IMR-90 (cell line): ENCODE measurements around the gene MUTYH. TPM values are rescaled to one million over a fixed set of nuclear protein-coding genes. Genes with fewer than 3 reads are reported as not detected.

Source experiments
- ATAC-seq: fragments of 200-7000 bp; cut with Tn5 transposase; 2 replicates; pipeline ENCODE4 v1.9.1; 2020; ENCODE audit warnings: low read depth, mild to moderate bottlenecking, moderate library complexity
- BruUV-seq: library from RNA; stranded (reverse); fragments of 400-500 nt; replicated peaks from 2 replicates; lab custom pipeline; 2021; lab: Mats Ljungman, UMichigan
- CTCF ChIA-PET: fragments of 300-600 bp; formaldehyde crosslinking; extraction: SDS; loops from one replicate; lab custom pipeline; 2021; ENCODE audit warnings: antibody characterized with exemption; lab: Yijun Ruan, JAX
- POLR2A ChIA-PET: fragments of 300-600 bp; sonication (Branson Sonifier 250); formaldehyde crosslinking; loops from one replicate; lab custom pipeline; 2022; ENCODE audit warnings: antibody characterized with exemption; ENCODE audit not compliant: unreplicated experiment; lab: Charles Lee
- DNase-seq: peaks from one replicate; pipeline ENCODE4 v3.0.0; 2013
- H2AFZ ChIP-seq: replicated peaks from 2 replicates; pipeline ENCODE3; 2013; ENCODE audit warnings: low read length, mild to moderate bottlenecking; ENCODE audit not compliant: poor library complexity
- H2AK5ac ChIP-seq: 2 replicates; pipeline ENCODE4 v1.6.1; 2013; ENCODE audit warnings: low read depth, low read length, inconsistent platforms
- H2AK9ac ChIP-seq: replicated peaks from 2 replicates; pipeline ENCODE3; 2013; ENCODE audit warnings: mild to moderate bottlenecking, low read depth, low read length, moderate library complexity; ENCODE audit not compliant: poor library complexity
- H2BK120ac ChIP-seq: 2 replicates; pipeline ENCODE4 v1.6.1; 2013; ENCODE audit warnings: low read depth, low read length, inconsistent platforms
- H2BK15ac ChIP-seq: 3 replicates; pipeline ENCODE4 v1.6.1; 2013; ENCODE audit warnings: low read depth, low read length, inconsistent platforms
- H2BK20ac ChIP-seq: 2 replicates; pipeline ENCODE4 v1.6.1; 2013; ENCODE audit warnings: low read depth, mild to moderate bottlenecking, inconsistent platforms, low read length, moderate library complexity
- H2BK5ac ChIP-seq: 2 replicates; pipeline ENCODE4 v1.6.1; 2013; ENCODE audit warnings: mild to moderate bottlenecking, low read depth, low read length, inconsistent platforms; ENCODE audit not compliant: poor library complexity, severe bottlenecking
- H3K14ac ChIP-seq: replicated peaks from 2 replicates; pipeline ENCODE4 v1.6.1; 2013; ENCODE audit warnings: low read depth, low read length, inconsistent platforms
- H3K18ac ChIP-seq: 2 replicates; pipeline ENCODE4 v1.6.1; 2013; ENCODE audit warnings: low read depth, low read length, control low read depth
- H3K23ac ChIP-seq: 2 replicates; pipeline ENCODE4 v1.6.1; 2013; ENCODE audit warnings: low read depth, low read length, inconsistent platforms
- H3K27ac ChIP-seq: 2 replicates; pipeline ENCODE4 v1.5.1; 2013; ENCODE audit warnings: mild to moderate bottlenecking, control low read depth, low read length; ENCODE audit not compliant: insufficient read depth
- H3K27me3 ChIP-seq: 2 replicates; pipeline ENCODE4 v1.6.1; 2013; ENCODE audit warnings: low read length; ENCODE audit not compliant: control insufficient read depth, insufficient read depth
- H3K36me3 ChIP-seq: 2 replicates; pipeline ENCODE4 v1.6.1; 2013; ENCODE audit warnings: low read length, mixed read lengths; ENCODE audit not compliant: control insufficient read depth, insufficient read depth
- H3K4ac ChIP-seq: 2 replicates; pipeline ENCODE4 v1.6.1; 2013; ENCODE audit warnings: low read depth, low read length, inconsistent platforms
- H3K4me1 ChIP-seq: 2 replicates; pipeline ENCODE4 v1.6.1; 2013; ENCODE audit warnings: low read length, mixed read lengths; ENCODE audit not compliant: control insufficient read depth, insufficient read depth
- H3K4me2 ChIP-seq: 2 replicates; pipeline ENCODE4 v1.6.1; 2013; ENCODE audit warnings: low read depth, mild to moderate bottlenecking, control low read depth, low read length, moderate library complexity
- H3K4me3 ChIP-seq: 2 replicates; pipeline ENCODE4 v1.5.1; 2013; ENCODE audit warnings: low read depth, mild to moderate bottlenecking, control low read depth, low read length, moderate library complexity; ENCODE audit not compliant: insufficient read depth
- H3K56ac ChIP-seq: 2 replicates; pipeline ENCODE4 v1.6.1; 2013; ENCODE audit warnings: low read length, inconsistent platforms; ENCODE audit not compliant: insufficient read depth; ENCODE audit errors: extremely low read depth
- H3K79me1 ChIP-seq, 2 experiments: 2 replicates each; pipeline ENCODE4 v1.6.1; 2013; ENCODE audit warnings: low read length in 2 of 2, inconsistent platforms in 1 of 2, low read depth in 1 of 2
- H3K9ac ChIP-seq: 2 replicates; pipeline ENCODE4 v1.6.1; 2013; ENCODE audit warnings: low read depth, low read length, control low read depth
- H3K9me1 ChIP-seq: 2 replicates; pipeline ENCODE4 v1.6.1; 2013; ENCODE audit warnings: low read length, inconsistent platforms; ENCODE audit not compliant: insufficient read depth
- H3K9me3 ChIP-seq: 2 replicates; pipeline ENCODE4 v1.6.1; 2013; ENCODE audit warnings: low read length; ENCODE audit not compliant: control insufficient read depth, insufficient read depth
- H4K20me1 ChIP-seq: 2 replicates; pipeline ENCODE4 v1.6.1; 2013; ENCODE audit warnings: low read length, inconsistent platforms; ENCODE audit not compliant: insufficient read depth
- H4K5ac ChIP-seq: 2 replicates; pipeline ENCODE4 v1.6.1; 2013; ENCODE audit warnings: mild to moderate bottlenecking, low read depth, low read length, control low read depth
- H4K8ac ChIP-seq, 2 experiments: 2 replicates each; pipeline ENCODE4 v1.6.1; 2013; ENCODE audit warnings: low read depth in 2 of 2, low read length in 2 of 2, control low read depth in 1 of 2, inconsistent platforms in 1 of 2
- H4K91ac ChIP-seq: 2 replicates; pipeline ENCODE4 v1.6.1; 2013; ENCODE audit warnings: low read depth, low read length, inconsistent platforms; ENCODE audit not compliant: insufficient read depth
- BHLHE40 ChIP-seq: fragments of 150-350 bp; IDR thresholded peaks from 2 replicates; pipeline ENCODE4 v1.6.1; 2016; ENCODE audit warnings: mild to moderate bottlenecking, low read depth, low read length
- CHD1 ChIP-seq: IDR thresholded peaks from 2 replicates; pipeline ENCODE4 v1.6.1; 2012; ENCODE audit warnings: low read depth, low read length, improper control_type of control experiment
- ELK1 ChIP-seq: fragments of 150-350 bp; IDR thresholded peaks from 2 replicates; pipeline ENCODE4 v1.6.1; 2016; ENCODE audit warnings: low read depth, mild to moderate bottlenecking, low read length, moderate library complexity, borderline replicate concordance
- FOS ChIP-seq: fragments of 150-350 bp; IDR thresholded peaks from 2 replicates; pipeline ENCODE4 v1.6.1; 2016; ENCODE audit warnings: low read depth, low read length
- MAFK ChIP-seq: IDR thresholded peaks from 2 replicates; pipeline ENCODE4 v1.6.1; 2012; ENCODE audit warnings: low read depth, low read length, improper control_type of control experiment
- MAZ ChIP-seq: IDR thresholded peaks from 2 replicates; pipeline ENCODE4 v1.6.1; 2012; ENCODE audit warnings: low read depth, mild to moderate bottlenecking, low read length, improper control_type of control experiment, moderate library complexity, borderline replicate concordance
- NFE2L2 ChIP-seq: fragments of 150-350 bp; IDR thresholded peaks from 2 replicates; pipeline ENCODE4 v1.6.1; 2016; ENCODE audit warnings: low read depth, mild to moderate bottlenecking, low read length
- POLR2A ChIP-seq: IDR thresholded peaks from 2 replicates; pipeline ENCODE4 v1.6.1; 2012; ENCODE audit warnings: mild to moderate bottlenecking, low read depth, low read length
- RAD21 ChIP-seq: IDR thresholded peaks from 2 replicates; pipeline ENCODE4 v1.6.1; 2012; ENCODE audit warnings: low read length, improper control_type of control experiment
- RCOR1 ChIP-seq: IDR thresholded peaks from 2 replicates; pipeline ENCODE4 v1.6.1; 2012; ENCODE audit warnings: mild to moderate bottlenecking, low read length, improper control_type of control experiment; ENCODE audit not compliant: insufficient replicate concordance
- RFX5 ChIP-seq: IDR thresholded peaks from 2 replicates; pipeline ENCODE4 v1.8.0; 2012; ENCODE audit warnings: low read depth, mild to moderate bottlenecking, low read length, moderate library complexity
- SMC3 ChIP-seq: fragments of 150-350 bp; IDR thresholded peaks from 2 replicates; pipeline ENCODE4 v1.6.1; 2016; ENCODE audit warnings: low read depth, mild to moderate bottlenecking, antibody characterized with exemption, low read length, moderate library complexity
- USF2 ChIP-seq: fragments of 150-350 bp; IDR thresholded peaks from 2 replicates; pipeline ENCODE4 v1.6.1; 2017; ENCODE audit warnings: mild to moderate bottlenecking, antibody characterized with exemption, low read length, low read depth
- WGBS, 2 experiments: methylation state at CpG; one replicate each; pipeline versions ENCODE4 v1.1.5 to v1.1.7; 2013; ENCODE audit warnings: missing lambda C conversion rate in 2 of 2; ENCODE audit not compliant: insufficient read length in 1 of 2; ENCODE audit errors: extremely low coverage in 2 of 2; 5-methylcytosine and 5-hydroxymethylcytosine counted together
- dilution Hi-C: fragments of 300-500 bp; cut with HindIII; formaldehyde crosslinking; loops from one replicate; pipeline ENCODE4 v1.14.3; 2018; ENCODE audit warnings: low sequenced_read_pairs; ENCODE audit not compliant: unreplicated experiment
- in situ Hi-C: fragments of 300-500 bp; cut with MboI; formaldehyde crosslinking; loops from 3 replicates; pipeline ENCODE4 v1.14.3; 2019; ENCODE audit warnings: low sequenced_read_pairs, inconsistent platforms, mixed read lengths
- intact Hi-C: fragments of 100-400 bp; cut with micrococcal nuclease; formaldehyde crosslinking; loops from 2 replicates; pipeline ENCODE4 v1.10.0; 2022
- polyA plus RNA-seq, 3 experiments: library from polyadenylated mRNA; depleted of rRNA; stranded (reverse); fragments of >200 nt; gene quantifications; 2 replicates each; pipeline ENCODE4 v1.2.3, GENCODE V29; 2012; ENCODE audit warnings: low replicate concordance in 1 of 3
- total RNA-seq: library from RNA; depleted of rRNA; stranded (reverse); fragments of >200 nt; gene quantifications from 2 replicates; pipeline ENCODE4 v1.2.3, GENCODE V29; 2012

MUTYH gene
- total and polyA plus RNA-seq, 2 of the 4 experiments (the other 2 are of a cell fraction): 9.1 to 14.6 TPM

GRCh38 chr1:45325851-45326506 lies 14.3 kb downstream of the MUTYH start:
- no CpG with 5 or more reads among the region's 6 CpGs for WGBS, 2 experiments
- H2AFZ ChIP-seq: peak overlapping the region; percentile 93
- no peaks in the 10 kb centered on the region for H3K27me3 ChIP-seq
- H3K9me1 ChIP-seq: peaks cover 3% of the 10 kb centered on the region; the same call in 1 of the 2 replicates
- H2BK20ac ChIP-seq: no peak overlapping the region
- peak overlapping the region; percentile 65 to 81; a peak in 2 of 4 replicates for H4K8ac ChIP-seq
- intact Hi-C loops: no loop called here
- H3K9me3 ChIP-seq: no peaks in the 10 kb centered on the region
- ATAC-seq (no peak), DNase-seq (no peak)
- H2AK9ac ChIP-seq: peak overlapping the region; percentile 10
- no peak overlapping the region for H3K23ac ChIP-seq
- ChIA-PET CTCF (no interaction called here), POLR2A (no interaction called here)
- no peak overlapping the region for H2BK5ac ChIP-seq
- in situ Hi-C loops: no loop called here
- 0 out of 2 replicates have a peak overlapping the region, but pooled peaks have one; percentile 72 for H3K4ac ChIP-seq
- no peak overlapping the region for H4K91ac ChIP-seq
- peak overlapping the region; percentile 64; the same call in 1 of the 2 replicates for H3K14ac ChIP-seq
- H3K79me1 ChIP-seq: no peaks in the 10 kb centered on the region
- peak overlapping the region; percentile 40; the same call in 1 of the 2 replicates for H4K5ac ChIP-seq
- no peak overlapping the region for H3K18ac ChIP-seq
- peaks cover 3% of the 10 kb centered on the region; the same call in 1 of the 2 replicates for H3K36me3 ChIP-seq
- no peaks in the 10 kb centered on the region for H3K4me1 ChIP-seq
- H3K4me3 ChIP-seq: no peak overlapping the region
- H3K4me2 ChIP-seq: peak overlapping the region; percentile 96
- H2AK5ac ChIP-seq: no peak overlapping the region
- no peak overlapping the region for H3K56ac ChIP-seq
- BruUV-seq: no TSS peak
- H3K9ac ChIP-seq: no peak overlapping the region
- no peaks in the 10 kb centered on the region for H4K20me1 ChIP-seq
- no peak overlapping the region for H3K27ac ChIP-seq
- dilution Hi-C loops: no loop called here
- H2BK120ac ChIP-seq: no peak overlapping the region
- no peak overlapping the region for H2BK15ac ChIP-seq
- no peak for TF ChIP-seq RFX5
- TF ChIP-seq MAFK: no peak
- no peak for TF ChIP-seq CHD1
- no peak for TF ChIP-seq POLR2A
- no peak for TF ChIP-seq USF2
- no peak for TF ChIP-seq MAZ
- TF ChIP-seq SMC3: no peak
- TF ChIP-seq RAD21: no peak
- TF ChIP-seq RCOR1: no peak
- no peak for TF ChIP-seq ELK1
- TF ChIP-seq NFE2L2: no peak
- no peak for TF ChIP-seq BHLHE40
- TF ChIP-seq FOS: no peak
